ENCODE measurements around the gene VSIG10L2. TPM values are rescaled to one million over a fixed set of nuclear protein-coding genes. Genes with fewer than 3 reads are reported as not detected.

The VSIG10L2 gene
- total RNA-seq, 6 donors from 2014 or later, result 0.13 TPM; not detected in 5

GRCh38 chr11:125945011-125945796 lies 640 bp upstream of the VSIG10L2 start:
- H3K9me3 ChIP-seq, result no peaks in the 10 kb centered on the region
- no peak for TF ChIP-seq EP300 (IDR thresholded peaks at IDR 0.05)
- no peak for TF ChIP-seq POLR2A (IDR thresholded peaks at IDR 0.05)
- no peak for TF ChIP-seq POLR2AphosphoS5 (IDR thresholded peaks at IDR 0.05)
- TF ChIP-seq CTCF (IDR thresholded peaks at IDR 0.05), result no peak
- no peak overlapping the region for H3K27ac ChIP-seq
- no peak for DNase-seq
- ATAC-seq (ENCODE audit: low FRiP score in 2 of 2), result no peak
- H3K4me1 ChIP-seq, result peaks cover 0 to 8% (median 0%) of the 10 kb centered on the region in 4 donors
- H3K27me3 ChIP-seq, result no peaks in the 10 kb centered on the region
- WGBS, 2 donors, result 70% methylated on average over 15 of the region's 15 CpGs
- no peak overlapping the region for H3K4me3 ChIP-seq
- H3K36me3 ChIP-seq, result no peaks in the 10 kb centered on the region

GRCh38 chr11:125946712-125947418 lies 1.0 kb downstream of the VSIG10L2 start:
- TF ChIP-seq EP300 (IDR thresholded peaks at IDR 0.05), result no peak
- Histone ChIP-seq H3K36me3 (no peaks in the 10 kb centered on the region), H3K27me3 (no peaks in the 10 kb centered on the region), H3K4me1 (peaks cover 0 to 5% (median 2%) of the 10 kb centered on the region in 4 donors), H3K27ac (no peak overlapping the region), H3K4me3 (no peak overlapping the region), H3K9me3 (no peaks in the 10 kb centered on the region)
- 92 to 93% methylated on average over 3 to 12 of the region's 14 CpGs for WGBS, 2 donors
- ATAC-seq (ENCODE audit: low FRiP score in 2 of 2) (no peak), DNase-seq (no peak)

GRCh38 chr11:125947419-125948277 lies 1.8 kb downstream of the VSIG10L2 start:
- H3K27ac ChIP-seq, result no peak overlapping the region
- ATAC-seq (ENCODE audit: low FRiP score in 2 of 2), result no peak
- H3K27me3 ChIP-seq, result no peaks in the 10 kb centered on the region
- no peak overlapping the region for H3K4me3 ChIP-seq
- TF ChIP-seq CTCF (IDR thresholded peaks at IDR 0.05) (no peak), POLR2AphosphoS5 (IDR thresholded peaks at IDR 0.05) (no peak), POLR2A (IDR thresholded peaks at IDR 0.05) (no peak), EP300 (IDR thresholded peaks at IDR 0.05) (no peak)
- H3K9me3 ChIP-seq, result no peaks in the 10 kb centered on the region
- H3K36me3 ChIP-seq, result no peaks in the 10 kb centered on the region
- DNase-seq, result peak in 1 of 2 donors; percentile 76
- 86 to 100% methylated on average over 3 to 20 of the region's 24 CpGs for WGBS, 2 donors
- peaks cover 0 to 5% (median 1%) of the 10 kb centered on the region in 4 donors for H3K4me1 ChIP-seq

GRCh38 chr11:125948278-125949051 lies 2.6 kb downstream of the VSIG10L2 start:
- no peak for ATAC-seq (ENCODE audit: low FRiP score in 2 of 2)
- no peak overlapping the region for H3K27ac ChIP-seq
- H3K4me3 ChIP-seq, result no peak overlapping the region
- no peaks in the 10 kb centered on the region for H3K27me3 ChIP-seq
- H3K4me1 ChIP-seq, result peaks cover 0 to 9% (median 6%) of the 10 kb centered on the region in 4 donors
- 77 to 89% methylated on average over 10 to 16 of the region's 23 CpGs for WGBS, 2 donors
- no peaks in the 10 kb centered on the region for H3K9me3 ChIP-seq
- TF ChIP-seq EP300 (IDR thresholded peaks at IDR 0.05) (no peak), POLR2A (IDR thresholded peaks at IDR 0.05) (no peak), POLR2AphosphoS5 (IDR thresholded peaks at IDR 0.05) (no peak), CTCF (IDR thresholded peaks at IDR 0.05) (no peak)
- DNase-seq, result no peak
- H3K36me3 ChIP-seq, result no peaks in the 10 kb centered on the region

All from upper lobe of left lung (tissue), 6 donors.